SH-SY5Y (cell line): ENCODE results near the gene FNDC4.

Experiments used
- GATA2 ChIP-seq: IDR thresholded peaks from 2 replicates; pipeline ENCODE4 v1.6.1; 2011; ENCODE audit warnings: mild to moderate bottlenecking, low read depth, low read length
- GATA3 ChIP-seq: IDR thresholded peaks from 2 replicates; pipeline ENCODE4 v1.6.1; 2011; ENCODE audit warnings: low read depth, mild to moderate bottlenecking, low read length, moderate library complexity

Gene FNDC4

GRCh38 chr2:27497288-27497627 is 2.3 kb upstream of the FNDC4 start:
- no peak for TF ChIP-seq GATA3

- TF ChIP-seq GATA3 (no peak), GATA2 (no peak)
Measured at GRCh38 chr2:27496357-27497287, 1.6 kb upstream of the FNDC4 start, which contains the start of gene GCKR. GCKR (plus strand) TSS chr2:27496839; CDS start chr2:27496905, 66 bp downstream.

- TF ChIP-seq GATA2 (no peak), GATA3 (no peak)
Measured at GRCh38 chr2:27495840-27496356, 898 bp upstream of the FNDC4 start.

- no peak for TF ChIP-seq GATA2
- TF ChIP-seq GATA3: no peak
Measured at GRCh38 chr2:27494284-27494943, 586 bp downstream of the FNDC4 start.

GRCh38 chr2:27493948-27494283 is 1.1 kb downstream of the FNDC4 start:
- TF ChIP-seq GATA3 (no peak), GATA2 (no peak)

- TF ChIP-seq GATA3: no peak
- TF ChIP-seq GATA2: no peak
Measured at GRCh38 chr2:27492557-27492956, 2.4 kb downstream of the FNDC4 start.

- TF ChIP-seq GATA2: no peak
- no peak for TF ChIP-seq GATA3
Measured at GRCh38 chr2:27489498-27490397, 5.3 kb downstream of the FNDC4 start, which contains the start of gene IFT172. IFT172 (minus strand) TSS chr2:27489743; CDS start chr2:27489653, 90 bp downstream.

GRCh38 chr2:27489118-27489497 is 5.9 kb downstream of the FNDC4 start:
- TF ChIP-seq GATA2 (no peak), GATA3 (no peak)

GRCh38 chr2:27485496-27485895 is 9.5 kb downstream of the FNDC4 start:
- TF ChIP-seq GATA2: no peak
- no peak for TF ChIP-seq GATA3

GRCh38 chr2:27471961-27472360 is 23.0 kb downstream of the FNDC4 start:
- TF ChIP-seq GATA3: no peak
- TF ChIP-seq GATA2: no peak

GRCh38 chr2:27464443-27464842 is 30.6 kb downstream of the FNDC4 start:
- TF ChIP-seq GATA3 (no peak), GATA2 (no peak)

GRCh38 chr2:27461118-27461517 is 33.9 kb downstream of the FNDC4 start:
- no peak for TF ChIP-seq GATA3
- TF ChIP-seq GATA2: no peak

- no peak for TF ChIP-seq GATA2
- TF ChIP-seq GATA3: no peak
Measured at GRCh38 chr2:27453968-27454367, 41.0 kb downstream of the FNDC4 start.

- TF ChIP-seq GATA3: no peak
- TF ChIP-seq GATA2: no peak
Measured at GRCh38 chr2:27451095-27451494, 43.9 kb downstream of the FNDC4 start.
